Motor neuron (in vitro differentiated cells): ENCODE measurements around the gene PGBD2. TPM values are rescaled to one million over a fixed set of nuclear protein-coding genes. Genes with fewer than 3 reads are reported as not detected.
"Not testable (repeated sequence)": the region's sequence is repeated elsewhere in the genome, so short reads cannot be mapped to it uniquely, and the experiment has no call there.

ENCODE experiments used
- ATAC-seq, 8 experiments: fragments of 200-7000 bp; cut with Tn5 transposase; replicated peaks in 6 of 8; 2 replicates each; pipeline ENCODE4 v1.8.0; 2021; ENCODE audit warnings: mild to moderate bottlenecking in 8 of 8, moderate library complexity in 8 of 8
- H3K27ac ChIP-seq, 2 donors: fragments of 250-450 bp; sonication (Bioruptor Pico); 2 replicates each; pipeline ENCODE4 v1.9.0; 2021; ENCODE audit warnings: antibody characterized with exemption in 2 of 2, mild to moderate bottlenecking in 2 of 2, moderate library complexity in 1 of 2
- H3K4me1 ChIP-seq, 2 donors: fragments of 250-450 bp; sonication (Bioruptor Pico); replicated peaks in 1 of 2; 2 replicates each; pipeline ENCODE4 v1.6.1; 2021; ENCODE audit warnings: antibody characterized with exemption in 2 of 2, mild to moderate bottlenecking in 2 of 2, moderate library complexity in 1 of 2
- H3K4me3 ChIP-seq, 5 donors: fragments of 250-450 bp; sonication (Bioruptor Pico); 2 replicates each; pipeline ENCODE4 v1.9.0; 2021; ENCODE audit warnings: antibody characterized with exemption in 5 of 5, mild to moderate bottlenecking in 5 of 5, moderate library complexity in 4 of 5
- WGBS, 10 experiments: fragments of 450-650 bp; shearing (Covaris generic); methylation state at CpG; one replicate each; pipeline ENCODE4 v1.0.0; 2022; 5-methylcytosine and 5-hydroxymethylcytosine counted together
- in situ Hi-C, 9 experiments: fragments of 400-800 bp; cut with MboI; loops; one replicate each; pipeline ENCODE4 v1.15.0; 2021; ENCODE audit warnings: low sequenced_read_pairs in 9 of 9, low pct_unique_long_range_greater_than_20kb in 2 of 9; ENCODE audit not compliant: unreplicated experiment in 9 of 9
- total RNA-seq, 8 experiments: library from RNA; unstranded; fragments of 300-600 nt; gene quantifications; 2 replicates each; pipeline versions ENCODE4 v1.2.3 to v1.2.4, GENCODE V29; 2022

PGBD2 gene
- total RNA-seq, 8 experiments from 2014 or later: 3.2 to 10.1 (median 6.1) TPM

DNA sequence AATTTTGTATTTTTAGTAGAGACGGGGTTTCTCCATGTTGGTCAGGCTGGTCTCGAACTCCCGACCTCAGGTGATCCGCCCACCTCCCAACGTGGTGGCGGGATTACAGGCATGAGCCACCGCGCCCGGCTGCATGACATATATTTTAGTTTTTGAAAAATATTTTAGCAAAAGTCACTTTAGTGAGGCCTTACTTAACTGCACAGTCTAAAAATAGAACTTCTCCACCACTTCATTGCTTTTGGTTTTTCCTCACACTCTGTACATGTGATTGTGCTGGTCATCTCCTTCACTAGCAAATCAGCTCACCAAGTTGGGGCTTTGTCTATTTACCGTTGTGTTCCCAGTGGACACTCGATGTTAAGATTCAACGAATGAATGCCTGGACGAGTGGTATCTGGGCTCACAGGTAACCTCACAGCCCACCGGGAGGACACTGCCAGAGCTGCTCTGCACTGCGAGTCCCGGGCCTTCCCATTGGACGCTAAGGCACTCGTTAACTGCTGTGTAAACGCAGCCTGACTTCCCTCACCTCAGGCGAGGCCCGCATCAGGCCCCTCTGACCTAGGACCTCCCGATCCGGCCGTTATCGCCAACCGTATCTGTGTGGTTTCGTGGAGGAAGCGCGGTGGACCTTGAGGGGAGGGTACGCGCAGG, 33.2 kb upstream of the PGBD2 start:
- H3K27ac ChIP-seq: peak overlapping the region; percentile 70 to 83
- H3K4me1 ChIP-seq: no peaks in the 10 kb centered on the region
- ATAC-seq: peak; percentile 50 to 71 (median 56)
- peak overlapping the region; percentile 56 to 73 (median 65) for H3K4me3 ChIP-seq
- WGBS, 10 experiments: 0 to 6% (median 2%) methylated on average over 5 to 21 of the region's 31 CpGs; no CpG with 5 or more reads in 1 of the 10 experiments
- in situ Hi-C loops: no loop called here

DNA sequence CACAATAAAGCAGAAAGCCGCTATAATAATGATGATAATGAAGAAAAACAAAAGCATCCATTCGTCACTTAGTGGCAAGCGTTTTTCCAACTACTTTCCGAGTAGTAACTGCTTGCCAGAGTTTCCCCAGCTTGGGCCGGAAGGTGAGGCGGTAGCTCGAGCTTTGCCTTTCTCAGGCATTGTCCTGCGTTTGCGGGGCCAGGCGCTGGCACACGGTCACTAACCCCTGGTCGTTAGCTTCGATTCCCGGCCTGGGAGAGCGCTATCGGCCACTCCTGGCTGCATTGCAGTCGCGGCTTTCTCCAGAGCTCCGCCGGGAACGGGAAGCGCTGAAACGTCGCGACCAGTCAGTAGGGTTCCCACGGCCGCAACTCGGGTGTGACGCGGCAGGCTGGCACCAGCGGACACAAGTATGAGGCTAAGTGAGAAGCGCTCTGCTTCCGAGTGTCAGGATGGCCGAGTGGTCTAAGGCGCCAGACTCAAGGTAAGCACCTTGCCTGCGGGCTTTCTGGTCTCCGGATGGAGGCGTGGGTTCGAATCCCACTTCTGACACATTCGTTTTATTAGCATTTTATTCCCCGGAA, 32.5 kb upstream of the PGBD2 start:
- 0 to 3% (median 0%) methylated on average over 3 to 33 of the region's 41 CpGs; no CpG with 5 or more reads in 3 of the 10 experiments for WGBS, 10 experiments
- Histone ChIP-seq H3K4me3 (peak overlapping the region; percentile 56 to 73 (median 65)), H3K27ac (peak overlapping the region; percentile 83 to 86), H3K4me1 (no peaks in the 10 kb centered on the region)
- in situ Hi-C loops: no loop called here
- peak; percentile 78 to 92 (median 88) for ATAC-seq

DNA sequence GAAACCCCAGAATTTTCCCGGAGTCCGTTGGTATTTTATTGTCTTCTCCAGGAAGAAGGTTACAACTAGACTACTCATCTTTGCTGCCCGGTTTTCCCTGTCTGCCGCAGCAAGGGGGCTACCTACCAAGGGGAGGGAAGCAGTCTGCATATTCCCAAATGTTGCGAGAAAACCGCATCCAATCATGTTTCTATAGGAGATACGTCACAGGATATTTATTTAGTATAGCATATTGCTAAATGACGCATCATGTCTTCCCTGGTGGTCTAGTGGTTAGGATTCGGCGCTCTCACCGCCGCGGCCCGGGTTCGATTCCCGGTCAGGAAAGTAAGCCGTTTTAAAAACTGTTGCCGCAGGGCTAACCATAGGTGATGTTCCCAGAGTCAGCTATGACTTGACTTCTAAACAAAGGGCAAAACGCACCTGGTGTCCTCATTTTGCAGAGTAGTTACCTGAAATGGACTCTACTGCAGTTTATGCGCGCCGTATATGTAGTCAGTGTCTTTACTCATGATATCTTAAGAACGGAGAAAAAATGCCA, 32.0 kb upstream of the PGBD2 start:
- in situ Hi-C loops: no loop called here
- 0 to 13% (median 6%) methylated on average over 3 to 22 of the region's 23 CpGs; no CpG with 5 or more reads in 2 of the 10 experiments for WGBS, 10 experiments
- H3K27ac ChIP-seq: peak overlapping the region; percentile 83 to 86
- H3K4me1 ChIP-seq: no peaks in the 10 kb centered on the region
- H3K4me3 ChIP-seq: peak overlapping the region; percentile 56 to 73 (median 65)
- ATAC-seq: peak; percentile 58 to 79 (median 70)

DNA sequence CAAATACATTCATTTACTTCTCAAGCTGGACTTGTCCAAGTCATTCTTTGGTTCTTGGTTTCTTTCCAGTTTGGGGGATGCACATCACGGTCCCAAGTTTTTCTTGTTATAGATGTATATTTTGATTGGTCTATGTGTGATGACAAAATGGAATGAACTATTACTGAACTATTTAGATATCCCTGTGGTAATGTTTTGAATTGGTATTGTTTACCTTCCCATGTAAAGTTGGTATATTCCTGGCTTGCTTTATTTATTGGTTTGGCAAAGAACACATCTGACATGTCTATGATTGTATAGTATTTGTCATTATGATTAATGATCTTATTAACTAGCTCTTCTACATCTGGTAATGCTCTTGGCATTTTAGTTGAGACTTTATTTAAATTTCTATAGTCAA, 24.8 kb upstream of the PGBD2 start:
- Histone ChIP-seq H3K27ac (no peak overlapping the region), H3K4me1 (no peaks in the 10 kb centered on the region), H3K4me3 (no peak overlapping the region)
- no peak for ATAC-seq
- in situ Hi-C loops: no loop called here
- 0 to 100% (median 82%) methylated on average over 1 of the region's 1 CpG; no CpG with 5 or more reads in 3 of the 10 experiments for WGBS, 10 experiments

DNA sequence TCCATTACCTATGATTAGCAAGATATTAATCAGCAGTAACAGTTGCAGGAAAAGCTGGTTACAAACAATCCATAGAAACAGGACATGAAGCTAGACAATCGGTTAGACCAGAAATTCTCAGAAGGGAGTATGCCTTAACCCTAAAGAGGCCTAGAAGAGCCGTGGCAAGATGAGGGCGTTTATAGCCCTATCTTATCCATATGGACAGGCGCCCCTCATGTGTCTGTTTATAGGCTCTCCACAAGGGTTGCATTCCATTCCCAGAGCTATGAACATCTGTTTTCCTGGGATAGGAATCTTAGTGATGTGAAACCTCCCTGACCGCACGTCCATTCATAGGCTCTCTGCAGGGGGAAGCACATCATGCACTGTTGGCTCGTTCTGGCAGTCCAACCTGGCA, 23.6 kb upstream of the PGBD2 start:
- 17 to 100% (median 80%) methylated on average over 1 to 2 of the region's 7 CpGs; no CpG with 5 or more reads in 5 of the 10 experiments for WGBS, 10 experiments
- H3K27ac ChIP-seq, H3K4me3 ChIP-seq, ATAC-seq, in situ Hi-C loops, H3K4me1 ChIP-seq: not testable (repeated sequence)

DNA sequence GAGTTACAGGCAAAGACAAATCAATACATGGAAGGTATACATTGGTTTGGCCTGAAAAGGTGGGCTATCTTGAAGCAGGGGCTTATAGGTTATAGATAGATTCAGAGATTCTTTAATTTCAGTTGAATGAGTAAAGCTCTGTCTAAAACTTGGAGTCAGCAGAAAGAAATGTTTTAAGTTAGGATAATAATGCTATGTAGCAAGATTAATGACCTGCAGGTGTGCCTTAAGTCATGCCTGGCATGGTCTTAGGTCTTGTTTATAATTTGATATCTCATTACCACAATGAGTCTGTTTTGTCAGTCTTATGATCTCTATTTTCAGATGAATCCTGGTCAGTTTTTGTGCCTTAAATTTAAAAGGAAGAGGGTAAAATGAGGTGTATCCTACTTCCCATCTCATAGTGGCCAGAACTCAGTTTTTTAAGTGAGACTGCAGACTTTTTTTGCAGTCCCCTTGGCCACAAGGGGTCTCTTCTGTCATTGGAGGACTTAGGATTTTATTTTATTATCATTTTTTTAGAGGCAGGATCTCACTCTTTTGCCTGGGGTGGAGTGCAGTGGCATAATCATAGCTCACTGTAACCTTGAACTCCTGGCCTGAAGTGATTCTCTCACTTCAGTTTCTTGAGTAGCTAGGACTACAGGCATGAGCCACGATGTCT, 21.3 kb upstream of the PGBD2 start:
- ATAC-seq: peak in 1 of 8 experiments; percentile 18
- WGBS, 10 experiments: 0 to 100% (median 57%) methylated on average over 1 of the region's 1 CpG; no CpG with 5 or more reads in 1 of the 10 experiments
- in situ Hi-C loops: no loop called here

DNA sequence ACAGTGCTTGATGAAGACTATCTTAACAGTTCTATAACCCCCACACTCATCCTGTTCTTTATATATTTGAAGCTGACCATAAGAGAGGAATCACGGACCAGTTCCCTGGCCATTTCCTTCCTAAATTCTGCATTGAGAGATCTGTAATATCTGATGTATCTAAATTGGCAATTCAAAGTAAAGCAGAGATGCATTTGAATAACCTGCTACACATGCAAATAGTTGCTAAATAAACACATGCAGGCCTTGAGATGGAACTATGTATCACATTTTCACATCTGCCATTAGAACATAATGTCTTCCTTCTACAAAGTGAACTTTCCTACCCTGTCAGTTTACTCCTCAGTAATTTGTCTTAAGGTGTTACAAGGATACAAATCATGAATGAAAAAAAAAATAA, 20.4 kb upstream of the PGBD2 start:
- H3K27ac ChIP-seq: no peak overlapping the region
- WGBS, 10 experiments: 40 to 71% (median 54%) methylated on average over 1 of the region's 1 CpG; no CpG with 5 or more reads in 2 of the 10 experiments
- in situ Hi-C loops: no loop called here
- peaks cover 0 to 2% of the 10 kb centered on the region in 2 donors for H3K4me1 ChIP-seq
- ATAC-seq: peak in 3 of 8 experiments; percentile 64 to 83 (median 66)
- H3K4me3 ChIP-seq: no peak overlapping the region

More for the DNA sequence above, 21.3 kb upstream of the PGBD2 start:
- H3K27ac ChIP-seq: no peak overlapping the region
- H3K4me1 ChIP-seq: peaks cover 0 to 2% of the 10 kb centered on the region in 2 donors
- H3K4me3 ChIP-seq: no peak overlapping the region

DNA sequence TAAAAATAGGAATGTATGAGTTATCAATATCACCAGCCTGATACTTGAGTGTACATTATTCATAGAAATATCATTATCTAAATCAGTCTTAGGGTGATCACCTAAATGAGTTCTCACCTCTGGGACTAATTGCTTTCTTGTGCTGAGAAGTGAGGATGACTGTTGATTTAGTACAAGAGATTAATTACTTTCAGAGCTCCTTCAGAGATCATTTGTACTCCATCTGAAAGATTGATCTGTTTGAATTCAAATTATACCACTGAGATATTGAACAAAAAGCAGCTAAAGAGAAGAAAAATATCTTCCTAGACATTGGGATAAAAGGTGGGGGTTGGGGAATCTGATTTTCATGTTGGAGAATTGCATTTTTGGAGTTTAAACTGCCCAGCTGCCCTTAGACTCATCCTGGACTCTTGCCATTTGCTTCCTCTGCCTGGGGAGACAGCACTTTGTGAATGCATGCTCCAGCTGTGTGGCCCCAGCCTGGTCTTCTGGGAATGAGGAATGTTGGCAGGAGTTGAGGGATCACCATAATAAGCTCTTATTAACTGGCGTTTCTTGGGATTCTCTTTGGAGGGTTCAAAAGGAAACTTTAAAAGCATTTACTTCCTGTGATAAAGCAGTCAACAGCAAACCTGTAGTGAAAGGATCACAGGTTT, 19.7 kb upstream of the PGBD2 start:
- peak in 3 of 8 experiments; percentile 28 to 63 (median 57) for ATAC-seq
- Histone ChIP-seq H3K27ac (no peak overlapping the region), H3K4me3 (no peak overlapping the region), H3K4me1 (peaks cover 0 to 2% of the 10 kb centered on the region in 2 donors)
- WGBS, 10 experiments: 0 to 20% (median 10%) methylated on average over 1 of the region's 1 CpG; no CpG with 5 or more reads in 2 of the 10 experiments
- in situ Hi-C loops: no loop called here

DNA sequence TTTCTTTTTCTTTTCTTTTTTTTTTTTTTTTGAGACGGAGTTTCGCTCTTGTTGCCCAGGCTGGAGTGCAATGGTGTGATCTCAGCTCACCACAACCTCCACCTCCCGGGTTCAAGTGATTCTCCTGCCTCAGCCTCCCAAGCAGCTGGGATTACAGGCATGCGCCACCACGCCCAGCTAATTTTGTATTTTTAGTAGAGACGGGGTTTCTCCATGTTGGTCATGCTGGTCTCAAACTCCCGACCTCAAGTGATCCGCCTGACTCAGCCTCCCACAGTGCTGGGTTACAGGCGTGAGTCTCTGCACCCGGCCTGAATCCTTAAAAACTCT, 16.2 kb upstream of the PGBD2 start:
- in situ Hi-C loops, H3K4me3 ChIP-seq, ATAC-seq, H3K4me1 ChIP-seq, H3K27ac ChIP-seq: not testable (repeated sequence)
- 76 to 100% (median 88%) methylated on average over 2 to 7 of the region's 10 CpGs; no CpG with 5 or more reads in 4 of the 10 experiments for WGBS, 10 experiments

DNA sequence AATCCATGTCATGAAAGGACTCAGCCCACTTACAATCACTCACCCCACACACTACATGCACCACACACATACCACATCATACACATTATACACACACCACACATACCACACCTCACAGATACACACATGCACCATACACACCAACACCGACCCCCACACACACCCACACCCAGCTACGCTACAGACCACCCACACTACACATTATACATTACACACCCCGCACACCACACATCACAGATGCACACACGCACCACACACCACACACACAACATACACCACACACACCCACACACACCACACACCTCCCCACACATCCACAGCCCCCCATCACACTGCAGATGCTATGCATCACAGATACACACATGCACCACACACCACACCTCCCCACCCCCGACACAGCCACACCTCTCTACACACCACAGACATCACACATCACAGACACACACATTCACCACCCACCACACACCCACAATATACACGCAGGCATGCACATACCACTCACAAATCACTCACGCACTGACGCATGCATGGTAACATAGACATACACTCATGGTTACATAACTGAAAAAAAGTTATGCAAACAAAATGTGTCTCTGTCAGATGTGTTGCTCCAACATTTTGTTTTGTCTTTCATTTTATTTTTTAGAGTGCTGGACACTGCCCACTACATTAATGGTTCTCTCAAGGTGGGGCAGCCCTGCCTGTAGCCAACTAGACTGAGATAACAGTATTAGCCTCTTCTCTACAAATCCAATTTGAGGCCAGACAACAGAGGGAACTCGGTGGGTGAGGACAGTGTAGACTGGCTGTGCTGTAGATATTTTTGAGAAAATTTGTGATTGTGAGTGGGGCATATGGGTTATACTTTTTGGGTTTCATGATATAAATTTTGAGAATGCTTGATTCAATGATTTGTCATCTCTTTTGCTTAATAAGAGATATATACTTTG, 15.2 kb upstream of the PGBD2 start:
- H3K4me3 ChIP-seq: no peak overlapping the region
- WGBS, 10 experiments: 60 to 96% (median 82%) methylated on average over 1 to 7 of the region's 9 CpGs; no CpG with 5 or more reads in 4 of the 10 experiments
- in situ Hi-C loops: no loop called here
- peaks cover 0 to 2% of the 10 kb centered on the region in 2 donors for H3K4me1 ChIP-seq
- peak in 1 of 8 experiments; percentile 68 for ATAC-seq
- no peak overlapping the region for H3K27ac ChIP-seq

DNA sequence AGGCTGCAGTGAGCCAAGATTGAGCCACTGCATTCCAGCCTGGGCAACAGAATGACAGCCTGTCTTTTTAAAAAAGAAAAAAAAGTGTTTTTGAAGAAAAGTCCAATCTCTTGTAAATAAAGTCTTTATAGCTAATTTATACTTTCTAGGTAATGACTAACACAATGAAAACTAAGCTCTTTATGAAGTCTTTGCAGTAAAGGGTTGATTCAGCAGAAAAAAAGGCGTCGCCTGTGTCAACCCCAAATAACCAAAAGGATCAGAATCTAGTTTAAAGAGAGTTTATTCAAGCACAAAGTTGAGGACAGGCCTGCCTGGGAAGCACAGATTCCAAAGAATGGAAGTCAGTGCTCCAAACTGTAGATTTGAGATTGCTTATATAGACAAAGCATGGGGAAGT, 14.3 kb upstream of the PGBD2 start:
- WGBS, 10 experiments: 60 to 100% (median 91%) methylated on average over 1 to 2 of the region's 2 CpGs
- in situ Hi-C loops: no loop called here
- H3K4me1 ChIP-seq: no peaks in the 10 kb centered on the region
- no peak overlapping the region for H3K27ac ChIP-seq
- ATAC-seq: no peak
- H3K4me3 ChIP-seq: no peak overlapping the region

DNA sequence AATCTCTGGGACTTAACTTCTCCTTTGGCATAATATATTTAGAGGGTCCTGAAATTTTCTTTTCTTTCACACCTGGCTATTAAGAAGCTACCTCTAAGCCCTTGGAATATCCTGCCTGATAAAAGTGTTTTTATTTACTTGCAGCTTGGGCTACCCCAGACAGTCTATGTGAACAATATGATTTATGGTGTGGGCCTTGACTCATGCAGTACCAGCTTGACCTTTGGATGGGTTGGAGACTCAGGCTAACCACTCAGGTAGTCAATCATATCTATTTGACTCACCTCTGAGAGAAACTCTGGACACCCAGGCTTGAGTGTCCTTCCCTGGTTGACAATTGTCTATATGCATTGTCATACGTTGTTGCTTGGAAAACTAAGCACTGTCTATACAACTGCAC, 13.4 kb upstream of the PGBD2 start:
- H3K4me1 ChIP-seq: no peaks in the 10 kb centered on the region
- no peak overlapping the region for H3K27ac ChIP-seq
- WGBS, 10 experiments: 29 to 100% (median 87%) methylated on average over 1 of the region's 1 CpG; no CpG with 5 or more reads in 4 of the 10 experiments
- no peak for ATAC-seq
- in situ Hi-C loops: no loop called here
- no peak overlapping the region for H3K4me3 ChIP-seq
